Fibroblast of villous mesenchyme (primary cell): ENCODE results near the gene TNFRSF19. TPM values are rescaled to one million over a fixed set of nuclear protein-coding genes. Genes with fewer than 3 reads are reported as not detected.

Source experiments
- DNase-seq: peaks from one replicate; pipeline ENCODE4 v3.0.0-alpha.2; 2010; ENCODE audit warnings: low read depth
- H3K4me3 ChIP-seq: 2 replicates; pipeline ENCODE4 v1.5.1; 2011; ENCODE audit warnings: low read depth, mild to moderate bottlenecking, low read length
- total RNA-seq: library from RNA; depleted of rRNA; stranded (reverse); fragments of >200 nt; gene quantifications from 2 replicates; pipeline ENCODE4 v1.2.3, GENCODE V29; 2012
- TF ChIP-seq, protein P1 (sequence below): IDR thresholded peaks from 2 replicates; pipeline ENCODE4 v1.5.1; 2012; ENCODE audit warnings: low read depth, mild to moderate bottlenecking, low read length; ENCODE audit not compliant: insufficient read depth

The TNFRSF19 gene
- total RNA-seq, 1 donor, result 139 TPM

DNA sequence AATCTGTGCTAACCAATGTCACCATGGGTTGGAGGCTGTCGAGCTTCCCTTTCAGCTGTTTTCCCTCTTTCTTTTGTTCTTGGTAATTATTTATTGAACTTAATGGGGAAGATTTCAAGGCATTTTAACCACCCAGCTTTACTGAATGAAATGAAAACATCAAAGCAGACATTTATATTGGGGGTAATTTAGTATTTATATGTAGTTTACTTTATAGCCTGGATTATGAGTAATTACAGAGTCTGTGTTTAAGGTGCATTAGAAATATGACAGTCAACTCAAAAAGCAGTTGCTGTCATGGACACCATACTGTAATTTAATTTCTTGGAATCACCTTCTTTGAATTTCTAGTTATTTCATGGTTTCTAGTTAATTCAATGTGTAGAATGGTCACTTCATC, 42.0 kb downstream of the TNFRSF19 start:
- no peak for DNase-seq
- H3K4me3 ChIP-seq, result no peak overlapping the region
- TF ChIP-seq, protein P1, sequence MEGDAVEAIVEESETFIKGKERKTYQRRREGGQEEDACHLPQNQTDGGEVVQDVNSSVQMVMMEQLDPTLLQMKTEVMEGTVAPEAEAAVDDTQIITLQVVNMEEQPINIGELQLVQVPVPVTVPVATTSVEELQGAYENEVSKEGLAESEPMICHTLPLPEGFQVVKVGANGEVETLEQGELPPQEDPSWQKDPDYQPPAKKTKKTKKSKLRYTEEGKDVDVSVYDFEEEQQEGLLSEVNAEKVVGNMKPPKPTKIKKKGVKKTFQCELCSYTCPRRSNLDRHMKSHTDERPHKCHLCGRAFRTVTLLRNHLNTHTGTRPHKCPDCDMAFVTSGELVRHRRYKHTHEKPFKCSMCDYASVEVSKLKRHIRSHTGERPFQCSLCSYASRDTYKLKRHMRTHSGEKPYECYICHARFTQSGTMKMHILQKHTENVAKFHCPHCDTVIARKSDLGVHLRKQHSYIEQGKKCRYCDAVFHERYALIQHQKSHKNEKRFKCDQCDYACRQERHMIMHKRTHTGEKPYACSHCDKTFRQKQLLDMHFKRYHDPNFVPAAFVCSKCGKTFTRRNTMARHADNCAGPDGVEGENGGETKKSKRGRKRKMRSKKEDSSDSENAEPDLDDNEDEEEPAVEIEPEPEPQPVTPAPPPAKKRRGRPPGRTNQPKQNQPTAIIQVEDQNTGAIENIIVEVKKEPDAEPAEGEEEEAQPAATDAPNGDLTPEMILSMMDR, result no peak

DNA sequence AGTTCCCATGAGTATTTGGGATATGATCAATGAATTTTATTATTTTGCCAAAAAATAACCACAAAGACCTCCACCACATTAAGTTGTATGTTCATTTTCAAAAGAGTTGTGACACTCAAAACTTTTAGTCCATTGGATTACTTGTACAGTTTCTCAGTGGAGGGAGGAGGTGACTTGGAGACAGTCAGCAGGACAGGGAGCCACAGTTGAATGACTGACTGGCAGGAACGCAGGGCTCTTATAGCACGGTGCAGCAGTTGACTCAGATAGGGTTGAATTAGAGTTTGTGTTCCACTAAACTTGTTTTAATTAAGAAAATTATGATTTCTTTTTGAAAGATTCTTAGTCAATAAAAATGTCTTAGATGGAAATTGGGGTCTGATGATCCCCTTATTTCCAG, 42.5 kb downstream of the TNFRSF19 start:
- H3K4me3 ChIP-seq, result no peak overlapping the region
- TF ChIP-seq, protein P1, result no peak
- DNase-seq, result no peak

DNA sequence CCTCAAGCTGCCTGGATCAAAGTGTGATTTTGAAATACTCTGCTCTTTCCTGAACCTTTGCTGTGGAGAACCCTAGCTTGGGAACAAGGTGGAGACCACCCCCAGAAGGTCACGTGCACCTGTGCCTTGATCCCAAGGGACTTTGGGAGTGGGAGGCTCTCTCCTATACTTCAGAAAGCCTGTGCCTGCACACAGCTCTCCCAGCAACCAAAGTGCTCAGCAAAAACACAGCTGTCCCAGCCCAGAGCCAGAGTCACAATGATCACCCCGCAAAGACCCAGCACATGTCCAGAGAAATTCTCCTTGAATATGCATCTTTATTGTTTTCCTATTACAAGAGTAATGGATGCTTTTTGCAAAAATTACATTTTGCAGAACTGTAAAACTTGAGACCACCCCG, 43.4 kb downstream of the TNFRSF19 start:
- TF ChIP-seq, protein P1, result no peak
- no peak for DNase-seq
- H3K4me3 ChIP-seq, result no peak overlapping the region

DNA sequence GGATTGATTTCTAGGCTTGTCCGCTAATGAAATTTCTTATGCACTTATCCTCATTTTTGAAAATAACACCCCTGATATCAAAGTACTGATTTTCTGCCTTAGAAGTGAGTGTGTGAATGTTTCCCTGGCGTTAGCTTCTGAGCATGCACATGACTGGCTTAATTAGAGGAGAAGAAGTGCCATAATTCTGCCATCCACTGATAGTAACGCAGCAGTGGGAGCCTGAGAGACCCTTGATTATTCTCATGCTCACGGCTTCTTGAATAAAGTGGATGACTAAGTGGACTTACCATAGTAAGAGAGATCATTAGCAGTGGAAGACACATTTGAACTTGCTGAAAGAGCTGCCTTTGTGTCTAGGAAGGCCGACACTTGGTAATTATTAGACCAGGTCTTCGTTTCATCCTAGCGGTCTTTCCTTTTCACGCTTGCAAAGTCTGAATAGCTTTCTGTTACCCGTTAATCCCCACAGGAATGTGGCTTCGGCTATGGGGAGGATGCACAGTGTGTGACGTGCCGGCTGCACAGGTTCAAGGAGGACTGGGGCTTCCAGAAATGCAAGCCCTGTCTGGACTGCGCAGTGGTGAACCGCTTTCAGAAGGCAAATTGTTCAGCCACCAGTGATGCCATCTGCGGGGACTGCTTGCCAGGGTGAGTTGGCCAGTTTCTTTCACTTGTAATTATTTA, 45.3 kb downstream of the TNFRSF19 start:
- H3K4me3 ChIP-seq, result no peak overlapping the region
- TF ChIP-seq, protein P1, result no peak
- no peak for DNase-seq

DNA sequence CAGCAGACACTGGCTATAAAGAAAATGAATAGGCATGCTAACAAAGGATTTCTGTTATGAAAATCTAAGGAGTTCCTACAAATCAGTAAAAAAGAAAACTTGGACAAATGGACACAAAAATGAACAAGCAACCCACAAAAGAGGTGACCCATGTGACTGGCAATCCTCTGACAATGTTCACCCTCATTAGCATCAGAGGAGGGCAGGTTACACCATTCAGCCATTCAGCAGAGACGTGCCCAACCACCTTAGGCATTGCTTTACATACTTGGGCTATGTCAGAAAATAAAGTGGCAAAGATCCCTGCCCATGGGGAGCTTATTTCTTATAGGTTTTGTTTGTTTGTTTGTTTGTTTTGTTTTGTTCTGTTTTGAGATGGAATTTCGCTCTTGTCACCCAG, 46.0 kb downstream of the TNFRSF19 start:
- TF ChIP-seq, protein P1, result no peak
- no peak overlapping the region for H3K4me3 ChIP-seq
- DNase-seq, result no peak

DNA sequence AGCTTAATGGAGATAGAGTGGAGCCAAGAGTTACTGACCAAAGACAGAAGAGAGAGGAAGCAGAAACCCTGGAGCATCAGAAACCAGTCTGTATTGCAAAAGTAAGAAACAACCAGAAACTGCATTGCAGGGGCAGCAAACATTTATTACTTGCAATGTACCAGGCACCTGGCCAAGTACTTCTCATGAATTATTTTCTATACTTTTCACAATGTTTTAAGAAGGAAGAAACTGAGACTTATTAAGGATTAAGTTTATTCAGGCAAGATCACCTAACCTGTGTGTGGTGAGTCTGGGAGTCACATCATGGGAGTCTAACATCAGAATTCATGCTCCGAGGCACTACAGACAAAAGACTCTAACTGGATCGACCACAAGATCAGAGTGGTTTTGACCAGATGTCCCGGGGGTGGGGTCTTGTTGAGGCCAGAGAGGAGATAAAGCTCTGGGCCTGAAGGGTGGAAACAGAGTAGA, 47.4 kb downstream of the TNFRSF19 start:
- TF ChIP-seq, protein P1, result no peak
- no peak overlapping the region for H3K4me3 ChIP-seq
- DNase-seq, result peak; percentile 72

DNA sequence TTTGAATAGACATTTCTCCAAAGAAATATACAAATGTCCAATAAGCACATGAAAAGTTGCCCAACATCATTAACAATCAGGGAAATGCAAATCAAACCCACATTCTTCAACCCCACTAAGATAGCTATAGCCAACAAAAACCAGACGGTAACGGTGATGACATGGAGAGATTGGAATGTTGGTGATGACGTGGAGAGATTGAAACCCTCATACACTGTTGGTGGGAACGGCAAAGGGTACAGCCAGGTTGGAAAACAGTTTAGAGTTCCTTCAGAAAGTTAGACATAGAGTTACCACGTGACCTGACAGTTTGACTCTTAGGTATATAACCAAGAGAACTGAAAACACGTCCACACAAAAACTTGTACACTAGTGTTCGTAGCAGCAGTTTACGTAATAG, 48.1 kb downstream of the TNFRSF19 start:
- TF ChIP-seq, protein P1, result no peak
- no peak overlapping the region for H3K4me3 ChIP-seq
- DNase-seq, result peak; percentile 93
